Stimulated activated naive B cell treated with anti-CD40 and anti-IgM and Interleukin-4, amounts not matched to agents 10 μg/mL and 1 μg/mL and 100 μg/mL, for 72 hours (primary cell): ENCODE data around the gene TNKS1BP1.

Experiments
- ATAC-seq, 2 donors: fragments of 150-1000 bp; cut with Tn5 transposase; replicated peaks; 2 replicates each; pipeline ENCODE4 v1.10.0; 2021; ENCODE audit warnings: moderate library complexity in 1 of 2
- DNase-seq: peaks from one replicate; pipeline ENCODE4 v3.0.0; 2021
- H3K27ac Mint-ChIP-seq: one replicate; pipeline ENCODE4 v1.8.0; 2022; ENCODE audit warnings: mild to moderate bottlenecking, mixed read lengths
- H3K27me3 Mint-ChIP-seq, 2 donors: one replicate each; pipeline ENCODE4 v1.8.0; 2022; ENCODE audit warnings: mixed read lengths in 2 of 2
- H3K36me3 Mint-ChIP-seq, 2 donors: one replicate each; pipeline ENCODE4 v1.8.0; 2022; ENCODE audit warnings: mixed read lengths in 2 of 2, mild to moderate bottlenecking in 1 of 2
- H3K4me1 Mint-ChIP-seq, 2 donors: one replicate each; pipeline ENCODE4 v1.8.0; 2022; ENCODE audit warnings: mixed read lengths in 2 of 2, mild to moderate bottlenecking in 1 of 2
- H3K4me3 Mint-ChIP-seq, 2 donors: one replicate each; pipeline ENCODE4 v1.8.0; 2022; ENCODE audit warnings: mild to moderate bottlenecking in 2 of 2, mixed read lengths in 2 of 2, moderate library complexity in 1 of 2
- H3K9me3 Mint-ChIP-seq, 2 donors: one replicate each; pipeline ENCODE4 v1.8.0; 2022; ENCODE audit warnings: mixed read lengths in 2 of 2, mild to moderate bottlenecking in 1 of 2

TNKS1BP1 gene

DNA sequence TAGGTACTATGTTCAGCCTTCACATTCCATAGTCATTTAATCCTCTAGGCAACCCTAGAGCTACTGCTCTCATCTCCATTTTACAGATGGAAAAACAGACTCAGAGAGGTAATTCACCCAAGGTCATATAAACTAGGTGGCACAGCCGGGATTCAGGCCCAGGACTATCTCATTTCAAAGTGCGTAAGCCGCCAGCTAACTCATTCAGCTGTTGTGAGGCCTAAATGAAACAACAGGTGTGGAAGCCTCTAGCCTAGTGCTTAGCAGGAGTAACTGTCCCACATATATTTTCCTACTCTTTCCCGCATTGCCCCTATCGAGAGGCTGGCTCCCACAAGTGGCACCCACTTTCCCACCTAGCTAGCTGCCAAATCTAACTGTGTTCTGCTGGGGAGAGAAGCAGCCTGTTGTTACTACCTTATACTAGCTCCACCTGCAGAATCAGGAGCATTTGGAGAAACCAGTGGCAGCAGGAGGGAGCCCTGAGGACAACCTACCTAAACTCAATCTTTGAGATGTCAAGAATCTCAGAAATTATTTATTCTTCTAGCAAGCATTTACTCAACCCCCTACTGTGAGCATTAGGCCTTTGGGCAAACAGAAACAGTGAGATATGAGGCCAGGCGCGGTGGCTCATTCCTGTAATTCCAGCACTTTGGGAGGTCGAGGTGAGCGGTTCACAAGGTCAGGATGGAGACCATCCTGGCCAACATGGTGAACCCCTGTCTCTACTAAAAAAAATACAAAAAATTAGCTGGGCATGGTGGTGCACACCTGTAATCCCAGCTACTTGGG lies 35.3 kb upstream of the TNKS1BP1 start:
- ATAC-seq: no peak

DNA sequence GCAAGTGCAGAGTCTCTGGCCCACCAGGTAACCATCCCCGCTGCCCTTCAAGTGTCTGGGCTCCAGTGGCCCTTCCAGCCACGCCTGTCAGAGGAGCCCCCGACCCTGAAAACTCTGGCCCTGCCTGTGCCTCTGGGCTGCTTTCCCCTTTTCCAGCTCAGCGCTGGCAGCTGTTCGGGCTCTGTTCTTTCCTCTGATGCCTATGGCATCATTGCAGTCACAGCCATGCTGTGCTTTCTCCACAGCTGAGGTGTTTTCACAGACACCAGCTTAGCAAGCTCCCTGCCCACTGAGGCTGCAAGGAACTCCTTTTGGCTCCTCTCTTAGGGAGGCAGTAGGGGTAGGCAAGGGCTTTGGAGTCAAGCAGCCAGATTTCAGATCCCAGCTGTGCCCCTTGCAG lies 34.6 kb upstream of the TNKS1BP1 start:
- H3K4me3 Mint-ChIP-seq: no peak overlapping the region
- no peaks in the 10 kb centered on the region for H3K9me3 Mint-ChIP-seq
- H3K36me3 Mint-ChIP-seq: no peaks in the 10 kb centered on the region
- peaks cover 4 to 15% of the 10 kb centered on the region in 2 donors for H3K4me1 Mint-ChIP-seq
- peaks cover 22 to 30% of the 10 kb centered on the region in 2 donors for H3K27me3 Mint-ChIP-seq
- DNase-seq: no peak
- ATAC-seq: no peak
- no peak overlapping the region for H3K27ac Mint-ChIP-seq

More for the DNA sequence above, 35.3 kb upstream of the TNKS1BP1 start:
- Mint-ChIP-seq H3K4me3 (no peak overlapping the region), H3K27me3 (peaks cover 15 to 25% of the 10 kb centered on the region in 2 donors), H3K27ac (no peak overlapping the region), H3K9me3 (no peaks in the 10 kb centered on the region), H3K36me3 (no peaks in the 10 kb centered on the region), H3K4me1 (peaks cover 0 to 9% of the 10 kb centered on the region in 2 donors)
- DNase-seq: no peak

DNA sequence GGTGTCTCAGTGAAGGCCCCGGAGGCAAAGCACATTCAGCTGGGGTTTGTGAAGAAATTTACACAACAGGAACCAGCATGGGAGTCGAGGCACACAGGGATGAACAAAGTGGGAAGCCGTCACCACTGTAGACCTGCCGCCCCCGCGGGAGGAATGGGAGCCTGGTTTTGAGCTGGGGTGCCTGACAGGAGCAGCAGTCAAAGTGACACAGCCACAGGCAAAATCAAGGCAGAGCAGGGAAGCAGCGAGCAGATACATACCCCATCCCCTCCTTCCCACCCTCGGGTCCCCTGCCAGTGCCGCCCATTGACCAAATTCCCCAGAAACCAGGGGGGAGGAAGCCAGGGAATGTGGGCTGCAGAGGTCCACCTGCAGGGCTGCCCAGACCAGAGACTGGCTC lies 34.2 kb upstream of the TNKS1BP1 start:
- DNase-seq: no peak
- Mint-ChIP-seq H3K27me3 (peaks cover 22 to 29% of the 10 kb centered on the region in 2 donors), H3K4me1 (peaks cover 5 to 17% of the 10 kb centered on the region in 2 donors), H3K36me3 (no peaks in the 10 kb centered on the region), H3K4me3 (no peak overlapping the region), H3K9me3 (no peaks in the 10 kb centered on the region), H3K27ac (no peak overlapping the region)
- no peak for ATAC-seq

DNA sequence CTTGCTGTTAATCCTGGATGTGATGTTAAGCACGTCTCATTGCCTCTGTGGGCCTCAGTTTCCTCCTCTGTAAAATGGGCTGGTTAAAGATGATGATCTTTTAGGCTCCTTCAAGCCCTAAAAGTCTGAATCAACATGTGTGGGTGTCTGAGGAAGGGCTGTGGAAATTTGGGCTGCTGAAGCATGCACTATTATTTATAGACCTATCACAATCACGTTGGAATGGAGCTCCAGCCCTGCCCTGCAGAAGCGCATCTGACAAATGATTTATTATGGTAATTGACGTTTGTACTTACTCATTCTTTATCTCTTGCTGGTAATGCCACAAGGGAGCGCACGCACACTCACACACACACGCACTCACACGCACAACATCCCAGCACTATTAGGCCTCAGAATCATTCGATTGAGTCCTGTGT lies 33.8 kb upstream of the TNKS1BP1 start:
- peaks cover 5 to 17% of the 10 kb centered on the region in 2 donors for H3K4me1 Mint-ChIP-seq
- no peaks in the 10 kb centered on the region for H3K36me3 Mint-ChIP-seq
- H3K27ac Mint-ChIP-seq: no peak overlapping the region
- DNase-seq (no peak), ATAC-seq (no peak)
- H3K27me3 Mint-ChIP-seq: peaks cover 22 to 28% of the 10 kb centered on the region in 2 donors
- no peak overlapping the region for H3K4me3 Mint-ChIP-seq
- no peaks in the 10 kb centered on the region for H3K9me3 Mint-ChIP-seq

DNA sequence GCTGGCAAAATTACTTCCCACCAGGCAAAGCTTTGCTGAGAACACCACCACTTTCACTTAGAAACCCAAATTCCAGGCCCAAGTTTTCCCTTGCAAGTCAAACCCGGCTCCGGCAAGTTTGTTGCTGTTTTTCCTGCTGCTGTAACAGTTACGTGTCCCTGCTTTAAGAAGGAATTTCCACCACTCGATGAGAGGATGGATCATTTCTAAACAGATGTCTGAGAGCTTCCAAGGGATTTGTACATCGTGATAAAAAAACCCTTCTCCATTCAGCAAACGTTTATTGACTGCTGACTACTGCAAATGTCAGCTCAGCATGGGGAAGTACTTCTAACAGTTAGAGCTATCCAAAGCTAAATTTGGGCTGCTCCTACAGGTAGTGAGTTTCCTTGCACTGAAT lies 33.1 kb upstream of the TNKS1BP1 start:
- Mint-ChIP-seq H3K9me3 (no peaks in the 10 kb centered on the region), H3K4me1 (peaks cover 5 to 17% of the 10 kb centered on the region in 2 donors), H3K36me3 (no peaks in the 10 kb centered on the region), H3K27ac (no peak overlapping the region), H3K4me3 (no peak overlapping the region), H3K27me3 (peaks cover 22% of the 10 kb centered on the region in 2 donors)
- ATAC-seq (no peak), DNase-seq (no peak)

DNA sequence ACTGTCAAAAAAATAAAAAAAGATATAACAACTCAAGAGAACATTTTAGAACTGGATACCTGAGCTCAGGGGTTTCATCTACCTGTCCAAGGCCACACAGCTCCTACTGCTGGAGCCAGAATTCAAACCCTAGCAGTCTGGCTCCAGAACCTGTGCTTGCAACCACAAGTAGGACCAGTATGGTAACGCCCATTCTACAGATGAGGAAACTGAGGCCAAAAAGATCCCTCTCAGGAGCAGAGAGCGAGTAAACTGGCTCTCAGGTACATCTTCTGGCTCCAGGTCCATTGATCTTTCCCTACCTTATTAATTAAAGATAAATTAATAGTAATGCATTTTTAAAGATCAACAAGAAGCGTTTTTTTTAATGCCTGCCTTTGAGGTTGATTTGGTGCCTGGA lies 32.6 kb upstream of the TNKS1BP1 start:
- H3K27ac Mint-ChIP-seq: no peak overlapping the region
- no peaks in the 10 kb centered on the region for H3K36me3 Mint-ChIP-seq
- peaks cover 5 to 17% of the 10 kb centered on the region in 2 donors for H3K4me1 Mint-ChIP-seq
- H3K9me3 Mint-ChIP-seq: no peaks in the 10 kb centered on the region
- H3K27me3 Mint-ChIP-seq: peaks cover 22 to 25% of the 10 kb centered on the region in 2 donors
- DNase-seq (no peak), ATAC-seq (no peak)
- H3K4me3 Mint-ChIP-seq: no peak overlapping the region

DNA sequence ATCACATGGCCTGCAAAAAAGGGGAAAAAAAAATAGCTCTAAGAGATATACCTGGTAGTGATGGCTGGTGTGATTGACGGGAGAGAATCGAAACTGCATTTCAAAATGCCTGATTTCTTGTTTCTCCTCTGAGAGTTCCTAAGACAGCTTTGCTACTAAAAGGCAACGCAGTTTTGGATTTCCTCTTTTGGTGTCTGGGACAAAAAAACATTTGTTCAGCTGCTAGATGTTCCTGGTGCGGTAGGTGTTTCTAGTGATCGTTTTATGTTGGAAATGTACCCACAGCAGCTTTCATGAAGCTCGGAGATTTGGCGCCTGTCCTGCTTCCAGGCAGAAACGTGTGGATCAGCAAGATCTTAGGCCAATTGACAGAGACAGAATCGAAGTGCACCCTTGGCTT lies 31.5 kb upstream of the TNKS1BP1 start:
- Mint-ChIP-seq H3K27ac (no peak overlapping the region), H3K9me3 (peaks cover 3 to 5% of the 10 kb centered on the region in 2 donors), H3K4me1 (peaks cover 5 to 17% of the 10 kb centered on the region in 2 donors), H3K27me3 (peaks cover 18 to 24% of the 10 kb centered on the region in 2 donors), H3K36me3 (peaks cover 3 to 5% of the 10 kb centered on the region in 2 donors), H3K4me3 (no peak overlapping the region)
- no peak for ATAC-seq
- no peak for DNase-seq

DNA sequence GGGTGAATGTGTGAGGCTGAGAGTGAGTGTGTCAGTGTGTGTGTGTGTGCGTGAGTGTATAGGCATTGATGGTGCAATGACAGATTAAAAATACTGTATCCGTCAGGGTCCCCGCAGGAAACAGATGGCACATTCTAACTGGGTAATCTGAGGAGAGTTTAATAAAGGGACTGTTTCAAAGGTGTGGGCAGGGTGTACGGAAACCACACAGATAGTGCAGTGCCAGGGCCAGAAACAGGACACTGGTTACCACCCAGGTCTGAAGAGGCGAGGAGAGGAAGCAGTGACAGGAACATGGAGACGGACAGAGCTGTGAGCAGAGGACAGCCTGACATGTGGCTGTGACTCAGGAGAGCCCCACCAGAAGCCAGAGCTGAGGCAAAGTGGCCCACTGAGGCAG lies 29.9 kb upstream of the TNKS1BP1 start:
- H3K27me3 Mint-ChIP-seq: peaks cover 18 to 34% of the 10 kb centered on the region in 2 donors
- H3K27ac Mint-ChIP-seq: no peak overlapping the region
- peak; percentile 39 to 45 for ATAC-seq
- DNase-seq: no peak
- H3K4me1 Mint-ChIP-seq: peaks cover 8 to 25% of the 10 kb centered on the region in 2 donors
- H3K4me3 Mint-ChIP-seq: no peak overlapping the region
- H3K36me3 Mint-ChIP-seq: peaks cover 3 to 5% of the 10 kb centered on the region in 2 donors
- H3K9me3 Mint-ChIP-seq: peaks cover 4 to 5% of the 10 kb centered on the region in 2 donors

DNA sequence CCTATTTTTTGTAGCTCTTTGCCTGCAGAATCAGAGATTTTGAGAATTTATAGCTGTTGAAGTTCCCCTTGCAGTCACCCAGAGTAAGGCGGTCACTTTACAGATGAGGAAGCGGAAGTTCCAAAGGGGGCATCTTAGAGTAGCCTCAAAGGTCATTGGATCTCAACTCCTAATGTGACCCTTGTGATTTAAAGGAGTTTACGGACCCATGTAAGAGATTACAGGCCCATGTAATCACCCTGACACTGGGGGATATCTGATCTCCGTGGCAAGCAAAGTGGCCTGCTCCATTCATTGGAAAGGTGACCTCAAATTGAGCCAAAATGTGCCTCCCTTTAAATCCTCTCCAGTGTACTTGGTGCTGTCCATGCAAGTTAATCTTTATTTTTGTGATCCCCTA lies 29.1 kb upstream of the TNKS1BP1 start:
- Mint-ChIP-seq H3K4me1 (peaks cover 8 to 27% of the 10 kb centered on the region in 2 donors), H3K27me3 (peaks cover 18 to 34% of the 10 kb centered on the region in 2 donors), H3K36me3 (peaks cover 3 to 5% of the 10 kb centered on the region in 2 donors), H3K27ac (no peak overlapping the region), H3K4me3 (no peak overlapping the region), H3K9me3 (peaks cover 4 to 5% of the 10 kb centered on the region in 2 donors)
- ATAC-seq (no peak), DNase-seq (no peak)

DNA sequence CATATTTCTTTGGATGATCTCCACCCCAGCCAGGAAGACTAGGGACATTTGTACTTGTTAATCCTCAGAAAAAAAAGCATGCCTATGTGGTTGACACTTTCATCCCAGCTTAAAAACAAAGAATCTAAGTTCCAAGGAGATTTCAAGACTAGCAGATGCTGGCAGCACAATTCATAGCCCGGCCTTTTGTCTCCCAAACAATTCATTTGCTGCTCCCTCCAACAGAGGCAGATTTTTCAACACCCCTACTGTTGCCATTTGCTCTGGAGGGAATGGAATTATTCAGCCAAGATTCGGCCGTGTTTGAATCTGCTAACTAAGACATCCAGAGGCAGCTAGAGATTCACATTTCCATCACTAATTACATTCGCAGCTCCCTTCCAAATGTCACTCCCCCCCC lies 28.7 kb upstream of the TNKS1BP1 start:
- peaks cover 18 to 34% of the 10 kb centered on the region in 2 donors for H3K27me3 Mint-ChIP-seq
- ATAC-seq: no peak
- no peak overlapping the region for H3K27ac Mint-ChIP-seq

DNA sequence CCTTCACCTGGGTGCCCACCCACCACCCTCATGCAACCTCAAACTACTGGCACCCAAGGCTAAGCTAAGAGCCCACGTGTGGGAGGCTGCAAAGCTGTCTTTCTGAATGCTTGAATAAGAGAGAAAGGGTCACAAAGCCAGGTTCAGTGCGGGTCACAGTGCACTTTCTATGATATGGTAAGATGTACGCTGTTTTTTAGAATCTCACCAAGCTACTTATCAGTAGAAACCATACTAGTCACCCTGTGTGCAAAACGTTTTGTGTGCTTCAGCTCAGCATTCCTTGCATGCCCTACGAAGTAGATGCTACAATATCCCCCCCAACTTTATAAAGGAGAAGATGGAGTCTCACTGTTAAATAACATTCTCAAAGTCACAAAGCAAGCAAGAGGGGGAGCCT lies 28.3 kb upstream of the TNKS1BP1 start:
- no peak for ATAC-seq

More for the DNA sequence above, 28.7 kb upstream of the TNKS1BP1 start:
- peaks cover 3 to 5% of the 10 kb centered on the region in 2 donors for H3K36me3 Mint-ChIP-seq
- peaks cover 4 to 5% of the 10 kb centered on the region in 2 donors for H3K9me3 Mint-ChIP-seq
- H3K4me3 Mint-ChIP-seq: no peak overlapping the region
- DNase-seq: no peak
- H3K4me1 Mint-ChIP-seq: peaks cover 8 to 27% of the 10 kb centered on the region in 2 donors

DNA sequence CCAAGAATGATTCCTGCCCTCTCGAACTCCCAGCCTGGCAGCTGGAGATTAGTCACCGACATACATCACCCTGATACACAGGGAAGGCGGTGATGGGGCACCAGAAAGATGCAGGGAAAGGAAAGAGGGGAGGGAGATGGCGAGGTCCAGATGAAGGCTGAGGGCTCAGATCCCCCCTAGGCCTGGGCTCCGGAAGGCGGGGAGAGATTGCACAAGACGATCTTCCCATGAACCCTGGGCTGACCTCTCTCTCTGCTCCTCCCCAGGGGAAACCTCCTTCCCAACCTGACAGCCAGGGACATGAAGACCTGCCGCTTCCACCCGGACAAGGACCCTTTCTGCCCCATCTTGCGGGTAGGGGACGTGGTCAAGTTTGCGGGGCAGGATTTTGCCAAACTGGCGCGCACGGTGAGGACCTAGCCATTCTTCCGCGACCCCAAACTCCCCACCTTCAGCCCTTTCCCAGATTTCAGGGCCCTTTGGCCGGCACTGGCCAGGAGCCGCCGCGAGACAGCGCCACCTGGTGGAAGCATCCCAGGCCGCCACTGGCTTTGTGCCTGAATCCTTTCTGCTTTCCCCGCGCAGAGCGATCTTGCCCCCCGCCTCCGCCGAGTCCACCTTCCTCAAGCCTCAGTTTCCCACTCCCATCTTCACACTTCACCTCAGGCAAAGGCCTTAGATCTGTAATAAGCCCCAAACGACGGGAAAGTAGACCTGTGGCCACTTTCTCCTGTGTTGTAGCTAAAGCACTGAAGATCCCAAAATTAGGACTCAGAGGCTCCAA lies 24.9 kb upstream of the TNKS1BP1 start:
- Mint-ChIP-seq H3K27ac (no peak overlapping the region), H3K9me3 (peaks cover 4 to 5% of the 10 kb centered on the region in 2 donors), H3K36me3 (peaks cover 3 to 5% of the 10 kb centered on the region in 2 donors), H3K27me3 (peaks cover 3 to 26% of the 10 kb centered on the region in 2 donors), H3K4me1 (peaks cover 16 to 24% of the 10 kb centered on the region in 2 donors), H3K4me3 (no peak overlapping the region)
- ATAC-seq (peak; percentile 58 to 60), DNase-seq (peak; percentile 26)

More for the DNA sequence above, 28.3 kb upstream of the TNKS1BP1 start:
- peaks cover 18 to 34% of the 10 kb centered on the region in 2 donors for H3K27me3 Mint-ChIP-seq
- H3K27ac Mint-ChIP-seq: no peak overlapping the region
- DNase-seq: no peak
- H3K4me3 Mint-ChIP-seq: no peak overlapping the region
- H3K36me3 Mint-ChIP-seq: peaks cover 3 to 5% of the 10 kb centered on the region in 2 donors
- H3K4me1 Mint-ChIP-seq: peaks cover 8 to 27% of the 10 kb centered on the region in 2 donors
- H3K9me3 Mint-ChIP-seq: peaks cover 4 to 5% of the 10 kb centered on the region in 2 donors

DNA sequence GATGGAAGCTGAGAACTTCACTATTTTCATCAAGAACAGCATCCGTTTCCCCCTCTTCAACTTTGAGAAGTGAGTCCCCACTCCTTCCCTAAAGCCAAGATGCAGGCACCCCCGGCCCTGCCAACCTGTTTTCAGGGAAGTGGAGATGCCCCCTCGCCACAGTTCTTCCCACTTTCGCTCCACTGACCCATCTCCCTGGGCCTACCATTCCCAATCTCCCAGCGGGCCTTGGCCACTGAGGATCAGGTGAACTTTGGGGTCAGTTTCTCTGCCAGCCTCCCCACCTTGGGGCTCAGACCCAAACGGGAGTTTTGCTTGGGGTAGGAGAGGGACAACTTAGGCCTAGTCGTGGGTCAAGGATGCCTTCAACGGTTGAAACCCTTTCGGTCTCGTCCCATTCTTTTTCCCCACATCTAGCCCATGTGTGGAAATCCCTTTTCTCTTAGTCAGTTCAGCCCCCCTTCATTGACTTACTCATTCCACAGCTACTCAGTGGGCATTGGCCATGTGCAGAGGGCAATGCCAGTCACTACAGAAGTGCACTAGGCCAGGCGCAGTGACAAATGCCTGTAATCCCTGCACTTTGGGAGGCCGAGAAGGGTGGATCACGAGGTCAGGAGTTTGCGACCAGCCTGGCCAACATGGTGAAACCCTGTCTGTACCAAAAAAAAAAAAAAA lies 24.0 kb upstream of the TNKS1BP1 start:
- DNase-seq (no peak), ATAC-seq (no peak)
- peaks cover 3 to 5% of the 10 kb centered on the region in 2 donors for H3K36me3 Mint-ChIP-seq
- H3K27ac Mint-ChIP-seq: no peak overlapping the region
- peaks cover 13 to 19% of the 10 kb centered on the region in 2 donors for H3K4me1 Mint-ChIP-seq
- peaks cover 4 to 5% of the 10 kb centered on the region in 2 donors for H3K9me3 Mint-ChIP-seq
- H3K27me3 Mint-ChIP-seq: peaks cover 0 to 21% of the 10 kb centered on the region in 2 donors
- no peak overlapping the region for H3K4me3 Mint-ChIP-seq

DNA sequence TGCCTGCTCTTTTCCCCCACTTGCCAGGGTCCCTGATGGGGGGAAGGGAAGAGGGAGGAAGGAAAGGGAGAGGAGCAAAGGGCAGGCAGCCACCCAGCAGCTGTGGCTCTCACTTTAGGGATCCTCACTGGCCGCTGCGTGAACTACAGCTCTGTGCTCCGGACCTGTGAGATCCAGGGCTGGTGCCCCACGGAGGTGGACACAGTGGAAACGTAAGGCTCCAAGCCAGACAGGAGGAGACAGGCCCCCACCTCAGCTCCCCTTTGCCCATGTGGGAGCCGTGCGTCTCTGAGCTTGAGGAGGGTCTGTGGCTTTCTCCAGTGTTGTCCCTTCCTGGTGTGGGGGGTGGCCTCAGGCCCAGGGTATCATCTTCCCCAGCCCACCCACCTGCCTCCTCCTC lies 23.3 kb upstream of the TNKS1BP1 start:
- Mint-ChIP-seq H3K27ac (no peak overlapping the region), H3K36me3 (peaks cover 3 to 5% of the 10 kb centered on the region in 2 donors), H3K27me3 (peaks cover 0 to 21% of the 10 kb centered on the region in 2 donors), H3K4me1 (peaks cover 13 to 19% of the 10 kb centered on the region in 2 donors), H3K9me3 (peaks cover 4 to 5% of the 10 kb centered on the region in 2 donors), H3K4me3 (no peak overlapping the region)
- ATAC-seq (no peak), DNase-seq (no peak)
